ENCODE results near the gene HOXC9. TPM values are rescaled to one million over a fixed set of nuclear protein-coding genes. Genes with fewer than 3 reads are reported as not detected.
"Not testable (repeated sequence)": the region's sequence is repeated elsewhere in the genome, so short reads cannot be mapped to it uniquely, and the experiment has no call there.

Gene HOXC9
- total RNA-seq, 4 donors from 2014 or later: 1.7 to 13.2 (median 1.9) TPM; not detected in 1

DNA sequence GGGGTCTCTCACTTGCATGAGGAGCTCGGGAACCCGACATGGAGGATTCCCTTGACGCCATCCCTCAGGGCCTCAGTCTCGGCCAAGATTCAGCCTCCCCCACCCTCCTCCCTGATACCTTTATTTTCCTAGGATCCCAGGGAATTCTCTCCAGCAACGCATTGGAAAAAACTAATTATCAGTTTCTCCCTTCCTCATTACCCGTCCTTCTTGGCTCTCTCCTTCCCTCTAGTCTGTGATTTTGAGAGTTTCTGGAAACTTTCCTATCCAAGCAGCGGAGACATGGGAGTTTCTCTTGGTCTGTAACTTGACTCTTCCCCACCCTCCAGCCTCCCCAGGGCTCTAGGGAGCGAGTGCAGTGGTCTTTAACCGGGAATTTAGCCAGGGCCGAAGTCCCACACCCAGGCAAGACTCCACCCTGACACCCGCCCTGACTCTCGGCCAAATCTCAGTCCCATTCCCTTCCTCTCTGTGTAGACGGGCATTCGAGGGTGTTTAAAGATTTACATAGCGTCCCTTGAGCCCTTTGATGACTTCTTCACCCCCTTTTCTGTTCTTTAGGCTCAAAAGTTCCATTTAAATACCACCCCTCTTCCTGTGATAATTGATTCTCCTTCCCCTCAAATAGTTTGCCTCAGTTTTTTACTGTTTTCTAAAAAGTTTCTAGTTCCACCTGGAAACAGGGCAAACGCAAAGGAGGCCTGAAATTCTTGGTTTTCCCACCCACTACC lies 39.6 kb downstream of the HOXC9 start:
- Histone ChIP-seq H3K4me1 (peaks cover 0 to 24% (median 0%) of the 10 kb centered on the region in 4 donors), H3K27me3 (no peaks in the 10 kb centered on the region), H3K4me3 (no peak overlapping the region), H3K36me3 (no peaks in the 10 kb centered on the region), H3K27ac (peak overlapping the region in 3 of 4 donors; percentile 31 to 72 (median 63)), H3K9me3 (no peaks in the 10 kb centered on the region)
- TF ChIP-seq, protein P1, sequence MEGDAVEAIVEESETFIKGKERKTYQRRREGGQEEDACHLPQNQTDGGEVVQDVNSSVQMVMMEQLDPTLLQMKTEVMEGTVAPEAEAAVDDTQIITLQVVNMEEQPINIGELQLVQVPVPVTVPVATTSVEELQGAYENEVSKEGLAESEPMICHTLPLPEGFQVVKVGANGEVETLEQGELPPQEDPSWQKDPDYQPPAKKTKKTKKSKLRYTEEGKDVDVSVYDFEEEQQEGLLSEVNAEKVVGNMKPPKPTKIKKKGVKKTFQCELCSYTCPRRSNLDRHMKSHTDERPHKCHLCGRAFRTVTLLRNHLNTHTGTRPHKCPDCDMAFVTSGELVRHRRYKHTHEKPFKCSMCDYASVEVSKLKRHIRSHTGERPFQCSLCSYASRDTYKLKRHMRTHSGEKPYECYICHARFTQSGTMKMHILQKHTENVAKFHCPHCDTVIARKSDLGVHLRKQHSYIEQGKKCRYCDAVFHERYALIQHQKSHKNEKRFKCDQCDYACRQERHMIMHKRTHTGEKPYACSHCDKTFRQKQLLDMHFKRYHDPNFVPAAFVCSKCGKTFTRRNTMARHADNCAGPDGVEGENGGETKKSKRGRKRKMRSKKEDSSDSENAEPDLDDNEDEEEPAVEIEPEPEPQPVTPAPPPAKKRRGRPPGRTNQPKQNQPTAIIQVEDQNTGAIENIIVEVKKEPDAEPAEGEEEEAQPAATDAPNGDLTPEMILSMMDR (IDR thresholded peaks at IDR 0.05): no peak
- no peak for TF ChIP-seq POLR2A (IDR thresholded peaks at IDR 0.05)
- peak in 1 of 3 donors; percentile 47 for DNase-seq

DNA sequence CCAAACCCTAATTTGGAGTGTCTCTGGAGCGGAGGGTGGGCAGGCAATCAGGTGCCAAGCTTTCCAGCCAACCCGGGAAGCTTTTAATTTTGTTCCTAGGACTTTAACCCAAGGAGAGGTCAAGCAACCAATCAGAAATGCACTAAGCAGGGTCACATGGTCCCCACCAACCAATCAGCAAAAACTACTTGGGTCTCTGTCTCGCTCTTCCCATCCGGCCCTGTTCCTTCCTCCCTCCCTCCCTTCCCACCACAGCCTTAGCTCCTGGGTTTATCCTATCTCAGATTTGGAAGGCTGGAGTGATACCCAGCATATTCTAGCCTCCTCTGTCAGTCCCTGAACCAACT lies 40.2 kb downstream of the HOXC9 start:
- no peaks in the 10 kb centered on the region for H3K27me3 ChIP-seq
- peak in 1 of 3 donors; percentile 47 for DNase-seq

DNA sequence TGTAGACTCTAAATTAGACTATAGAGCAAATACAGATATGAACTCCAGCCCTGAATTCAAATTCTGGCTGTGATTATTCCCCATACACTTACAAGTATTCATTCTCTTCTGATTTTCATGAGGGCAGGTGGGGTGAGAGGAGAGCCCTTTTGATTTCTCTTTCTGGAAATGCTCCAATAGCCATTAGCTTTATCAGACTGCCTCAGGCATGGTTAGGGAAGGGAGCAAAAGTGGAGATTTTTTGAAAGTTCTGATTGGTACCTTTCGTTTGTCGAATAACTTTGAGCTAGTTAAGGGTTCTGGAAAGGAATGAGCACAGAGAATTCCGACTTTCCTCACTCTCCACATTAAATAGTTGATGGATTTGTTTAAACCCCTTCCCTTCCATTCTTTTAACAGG lies 40.7 kb downstream of the HOXC9 start:
- TF ChIP-seq, protein P1 (IDR thresholded peaks at IDR 0.05): no peak
- no peak for TF ChIP-seq POLR2A (IDR thresholded peaks at IDR 0.05)
- Histone ChIP-seq H3K4me1 (peaks cover 0 to 24% (median 0%) of the 10 kb centered on the region in 4 donors), H3K36me3 (no peaks in the 10 kb centered on the region), H3K4me3 (no peak overlapping the region), H3K9me3 (no peaks in the 10 kb centered on the region), H3K27me3 (no peaks in the 10 kb centered on the region), H3K27ac (no peak overlapping the region)
- DNase-seq: no peak

More for the DNA sequence above, 40.2 kb downstream of the HOXC9 start:
- TF ChIP-seq, protein P1 (IDR thresholded peaks at IDR 0.05): no peak
- TF ChIP-seq POLR2A (IDR thresholded peaks at IDR 0.05): no peak
- H3K4me1 ChIP-seq: peaks cover 0 to 24% (median 0%) of the 10 kb centered on the region in 4 donors
- no peak overlapping the region for H3K4me3 ChIP-seq
- peak overlapping the region in 1 of 4 donors; percentile 72 for H3K27ac ChIP-seq
- H3K36me3 ChIP-seq: no peaks in the 10 kb centered on the region
- no peaks in the 10 kb centered on the region for H3K9me3 ChIP-seq

DNA sequence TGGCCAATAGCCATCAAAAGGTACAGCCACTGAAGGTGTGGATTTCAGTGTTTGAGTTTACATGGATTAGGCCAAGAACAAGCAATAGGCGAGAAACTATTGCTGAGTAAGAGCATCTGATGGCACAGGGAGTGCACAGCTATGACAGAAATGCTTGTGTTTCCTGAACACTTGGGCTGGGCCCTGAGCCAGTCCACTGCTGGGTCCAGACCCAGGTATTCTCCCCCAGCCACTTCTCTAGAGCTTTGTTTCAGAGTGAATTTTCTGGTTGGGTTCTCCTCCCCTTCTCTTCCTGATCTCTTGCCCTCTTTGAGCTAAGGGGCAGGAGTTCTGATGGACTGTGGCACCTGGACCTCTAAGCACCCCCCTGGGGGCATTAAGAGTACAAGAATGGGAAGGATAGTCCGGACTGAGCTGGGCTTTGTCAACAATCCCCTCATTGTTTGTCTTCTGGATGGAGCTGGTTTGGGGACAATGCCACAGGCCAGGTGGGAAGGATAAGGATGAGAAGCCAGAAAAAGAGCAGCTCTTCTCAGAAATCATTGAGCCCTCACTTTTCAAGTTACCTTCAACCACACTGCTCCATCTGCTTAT lies 41.2 kb downstream of the HOXC9 start:
- H3K27me3 ChIP-seq: no peaks in the 10 kb centered on the region
- TF ChIP-seq POLR2A (IDR thresholded peaks at IDR 0.05): no peak
- TF ChIP-seq, protein P1 (IDR thresholded peaks at IDR 0.05): no peak
- H3K9me3 ChIP-seq: no peaks in the 10 kb centered on the region
- no peaks in the 10 kb centered on the region for H3K36me3 ChIP-seq
- H3K27ac ChIP-seq: no peak overlapping the region
- no peak overlapping the region for H3K4me3 ChIP-seq
- peaks cover 0 to 24% (median 0%) of the 10 kb centered on the region in 4 donors for H3K4me1 ChIP-seq
- peak in 1 of 3 donors; percentile 26 for DNase-seq

DNA sequence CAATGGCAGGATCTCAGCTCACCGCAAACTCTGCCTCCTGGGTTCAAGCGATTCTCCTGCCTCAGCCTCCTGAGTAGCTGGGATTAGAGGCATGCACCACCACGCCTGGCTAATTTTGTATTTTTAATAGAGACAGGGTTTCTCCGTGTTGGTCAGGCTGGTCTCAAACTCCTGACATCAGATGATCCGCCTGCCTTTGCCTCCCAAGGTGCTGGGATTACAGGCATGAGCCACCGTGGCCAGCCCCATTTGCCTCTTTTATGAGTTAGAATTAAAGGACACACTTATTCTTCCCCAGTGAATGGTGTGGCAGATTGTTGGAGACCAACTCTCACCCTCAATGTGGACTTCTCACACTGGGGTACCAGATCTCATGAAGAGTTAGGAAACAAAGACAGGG lies 42.1 kb downstream of the HOXC9 start:
- H3K27me3 ChIP-seq, H3K9me3 ChIP-seq, H3K4me3 ChIP-seq, H3K27ac ChIP-seq, H3K36me3 ChIP-seq: not testable (repeated sequence)
- peak in 1 of 3 donors; percentile 30 for DNase-seq
- peaks cover 0 to 23% (median 0%) of the 10 kb centered on the region in 4 donors for H3K4me1 ChIP-seq
